NK-92 (cell line): ENCODE results near the gene RASA4B.
"Not testable (repeated sequence)": the region's sequence is repeated elsewhere in the genome, so short reads cannot be mapped to it uniquely, and the experiment has no call there.

Experiments
- DNase-seq: peaks from one replicate; lab custom pipeline; 2025; ENCODE audit not compliant: unreplicated experiment; lab: John Stamatoyannopoulos, UW

RASA4B gene

GRCh38 chr7:102455596-102455995 is 62.0 kb downstream of the RASA4B start:
- DNase-seq = no peak

DNA sequence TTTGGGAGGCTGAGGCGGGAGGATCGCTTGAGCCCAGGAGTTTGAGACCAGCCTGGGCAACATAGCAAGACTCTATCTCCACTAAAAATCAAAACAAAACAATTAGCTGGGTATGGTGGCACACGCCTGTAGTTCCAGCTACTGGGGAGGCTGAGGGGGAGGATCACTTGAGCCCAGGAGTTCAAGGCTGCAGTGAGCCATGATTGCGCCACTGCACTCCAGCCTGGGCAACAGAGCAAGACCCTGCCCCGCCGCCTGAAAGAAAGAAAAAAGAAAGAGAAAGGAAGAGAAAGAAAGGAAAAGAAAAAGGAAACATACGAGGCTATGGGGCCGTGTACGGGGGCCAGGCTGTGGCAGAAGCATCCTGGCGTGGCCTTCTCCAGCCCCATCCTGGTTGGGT is 62.6 kb downstream of the RASA4B start:
- not testable (repeated sequence) for DNase-seq

DNA sequence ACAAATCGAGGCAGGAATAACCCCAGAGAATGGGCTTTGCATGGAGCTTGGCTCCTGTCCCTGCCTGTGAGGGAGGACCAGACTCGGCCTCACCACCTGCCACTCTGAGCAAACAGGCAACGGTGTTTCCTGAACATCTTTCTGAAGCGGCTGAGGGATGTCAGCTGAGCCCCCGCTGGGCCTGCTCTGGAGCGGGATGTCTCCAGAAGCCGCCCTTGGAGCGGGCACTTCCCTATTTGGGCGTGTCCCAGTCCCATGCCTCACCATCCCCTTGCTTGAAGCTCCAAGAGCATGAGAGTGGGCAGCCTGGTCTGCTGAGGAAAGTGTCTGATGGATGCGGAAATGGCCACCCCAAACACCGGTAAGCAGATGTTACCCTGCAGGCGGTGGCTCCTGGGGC is 63.1 kb downstream of the RASA4B start:
- DNase-seq = no peak

DNA sequence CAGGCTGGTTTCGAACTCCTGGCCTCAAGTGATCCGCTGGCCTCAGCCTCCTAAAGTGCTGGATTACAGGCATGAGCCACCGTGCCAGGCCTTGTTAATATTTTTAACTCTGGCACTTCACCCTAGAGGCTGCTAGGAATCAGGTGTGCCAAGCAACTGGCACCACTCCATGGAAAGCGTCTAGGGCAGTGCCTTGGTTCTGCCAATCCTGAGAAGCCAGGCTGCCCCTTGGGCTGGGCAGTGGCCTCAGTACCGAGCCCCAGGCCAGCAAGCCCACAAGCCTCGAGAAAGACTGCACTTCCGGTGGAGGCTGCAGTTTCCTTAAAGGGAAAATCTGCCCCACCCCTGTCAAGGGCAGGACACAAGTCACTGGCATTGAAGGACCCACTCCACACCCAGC is 64.3 kb downstream of the RASA4B start:
- no peak for DNase-seq

- no peak for DNase-seq
Measured at GRCh38 chr7:102452451-102452850, 65.1 kb downstream of the RASA4B start.

DNA sequence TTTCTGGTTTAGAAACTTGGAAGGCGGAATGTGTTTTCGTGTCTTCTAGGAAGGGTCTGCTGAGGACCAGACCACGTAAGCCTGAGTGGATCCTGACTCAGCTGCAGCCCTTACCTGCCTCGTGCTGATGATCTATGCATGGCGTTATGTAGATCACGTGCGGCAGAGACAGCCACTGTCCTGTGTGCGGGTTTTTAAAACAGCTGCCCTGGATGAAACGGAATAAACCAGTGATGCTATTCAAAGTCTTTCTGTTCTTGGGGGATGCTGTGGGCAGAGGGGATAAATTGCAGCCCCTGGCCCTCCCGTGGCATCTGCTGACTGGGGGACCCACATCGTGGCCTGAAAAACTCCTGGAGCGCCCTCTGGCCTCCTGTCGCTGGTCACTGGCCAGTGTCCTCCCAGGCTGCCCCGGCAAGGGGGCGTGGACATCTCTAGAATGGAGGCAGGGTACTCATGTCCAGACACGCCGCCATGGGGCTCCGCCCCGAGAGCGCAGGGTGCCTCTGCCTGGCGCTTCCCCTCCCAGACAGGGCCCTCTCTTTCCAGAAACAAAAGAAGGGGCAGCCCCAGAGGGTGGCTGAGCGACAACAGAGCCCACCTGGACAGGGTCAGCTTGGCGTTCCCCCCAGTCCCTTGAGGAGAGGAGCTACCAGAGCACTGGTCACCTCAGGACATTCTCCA is 66.1 kb downstream of the RASA4B start:
- DNase-seq = no peak

DNA sequence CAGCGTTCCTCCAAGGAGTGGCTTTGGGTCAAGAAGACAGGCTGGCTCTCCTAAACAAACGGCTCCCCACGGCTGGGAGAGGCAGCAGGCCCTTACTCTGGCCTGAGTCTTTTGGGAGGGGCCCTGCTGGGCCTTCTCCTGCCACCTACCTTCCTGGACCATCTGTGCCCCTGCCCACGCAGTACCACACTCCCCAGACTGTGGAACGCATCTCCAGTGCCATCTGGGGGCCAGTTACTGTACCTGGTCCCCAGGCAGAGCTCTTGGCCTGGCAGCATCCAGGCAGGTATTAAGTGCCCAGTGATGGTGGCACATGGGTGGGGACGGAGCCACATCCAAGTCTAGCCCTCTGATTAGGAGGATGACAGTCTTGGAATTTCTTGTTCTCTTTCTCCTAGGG is 67.3 kb downstream of the RASA4B start:
- no peak for DNase-seq

GRCh38 chr7:102449136-102449535 is 68.4 kb downstream of the RASA4B start:
- DNase-seq = no peak

- no peak for DNase-seq
Measured at GRCh38 chr7:102447311-102447710, 70.3 kb downstream of the RASA4B start.

DNA sequence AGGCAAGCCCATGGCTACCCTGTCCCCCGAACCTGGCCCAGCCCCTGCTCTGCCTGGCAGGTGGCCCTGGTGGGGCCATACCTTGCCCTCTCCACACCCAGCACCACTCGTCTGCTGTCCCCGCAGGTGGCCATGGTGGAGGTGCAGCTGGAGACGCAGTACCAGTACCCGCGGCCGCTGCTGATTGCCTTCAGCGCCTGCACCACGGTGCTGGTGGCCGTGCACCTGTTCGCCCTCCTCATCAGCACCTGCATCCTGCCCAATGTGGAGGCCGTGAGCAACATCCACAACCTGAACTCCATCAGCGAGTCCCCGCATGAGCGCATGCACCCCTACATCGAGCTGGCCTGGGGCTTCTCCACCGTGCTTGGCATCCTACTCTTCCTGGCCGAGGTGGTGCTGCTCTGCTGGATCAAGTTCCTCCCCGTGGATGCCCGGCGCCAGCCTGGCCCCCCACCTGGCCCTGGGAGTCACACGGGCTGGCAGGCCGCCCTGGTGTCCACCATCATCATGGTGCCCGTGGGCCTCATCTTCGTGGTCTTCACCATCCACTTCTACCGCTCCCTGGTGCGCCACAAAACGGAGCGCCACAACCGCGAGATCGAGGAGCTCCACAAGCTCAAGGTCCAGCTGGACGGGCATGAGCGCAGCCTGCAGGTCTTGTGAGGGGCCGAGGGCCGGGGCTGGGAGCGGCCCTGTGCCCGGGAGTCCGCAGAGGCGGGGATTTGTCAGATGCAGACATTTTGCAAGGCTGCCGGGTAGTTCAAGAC is 71.0 kb downstream of the RASA4B start:
- no peak for DNase-seq

DNA sequence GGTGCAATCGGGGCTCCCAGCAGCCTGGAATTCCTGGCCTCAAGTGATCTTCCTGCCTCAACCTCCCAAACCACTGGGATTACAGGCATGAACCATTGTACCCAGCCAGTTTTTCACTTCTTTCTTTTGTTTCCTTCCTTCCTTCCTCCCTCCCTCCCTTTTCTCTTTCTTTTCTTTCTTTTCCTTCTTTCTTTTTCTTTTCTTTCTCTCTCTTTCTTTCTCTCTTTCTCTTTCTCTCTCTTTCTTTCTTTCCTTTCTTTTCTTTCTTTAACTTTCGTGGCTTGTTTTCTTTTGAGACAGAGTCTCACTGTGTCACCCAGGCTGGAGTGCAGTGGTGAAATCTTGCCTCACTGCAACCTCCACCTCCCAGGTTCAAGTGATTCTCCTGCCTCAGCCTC is 71.9 kb downstream of the RASA4B start:
- DNase-seq = no peak

DNA sequence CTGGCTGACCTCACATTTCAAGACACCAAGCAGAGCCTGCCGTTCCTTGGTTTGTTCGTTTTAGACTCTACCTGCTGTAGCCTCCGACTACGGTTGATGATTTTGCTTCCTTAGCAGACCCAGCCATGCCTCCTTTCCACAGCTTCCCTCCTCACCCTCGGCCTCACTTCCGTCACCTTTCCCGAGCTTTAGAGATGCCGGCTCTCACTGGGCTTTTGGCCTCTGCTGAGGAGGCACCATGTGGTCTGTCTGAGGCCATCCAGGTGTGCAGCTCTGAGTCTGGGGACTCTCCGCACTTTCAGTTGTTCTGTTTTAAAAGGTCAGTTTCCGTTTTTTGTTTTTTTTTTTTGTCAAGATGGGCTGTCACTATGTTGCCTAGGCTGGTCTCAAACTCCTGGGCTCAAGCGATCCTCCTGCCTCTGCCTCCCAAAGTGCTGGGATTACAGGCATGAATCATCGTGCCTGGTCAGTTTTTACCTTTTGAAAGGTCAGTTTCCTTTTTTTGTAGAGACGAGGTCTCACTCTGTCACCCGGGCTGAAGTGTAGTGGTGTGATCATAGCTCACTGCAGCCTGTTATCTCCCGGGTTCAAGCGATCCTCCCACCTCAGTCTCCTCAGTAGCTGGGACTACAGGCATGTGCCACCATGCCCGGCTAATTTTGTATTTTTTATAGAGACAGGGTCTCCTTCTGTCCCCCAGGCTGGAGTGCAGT is 72.5 kb downstream of the RASA4B start:
- DNase-seq = no peak

- DNase-seq = no peak
Measured at GRCh38 chr7:102439963-102440795, 77.4 kb downstream of the RASA4B start.

- no peak for DNase-seq
Measured at GRCh38 chr7:102436118-102436517, 81.5 kb downstream of the RASA4B start.

- DNase-seq = no peak
Measured at GRCh38 chr7:102434039-102434486, 83.5 kb downstream of the RASA4B start.

DNA sequence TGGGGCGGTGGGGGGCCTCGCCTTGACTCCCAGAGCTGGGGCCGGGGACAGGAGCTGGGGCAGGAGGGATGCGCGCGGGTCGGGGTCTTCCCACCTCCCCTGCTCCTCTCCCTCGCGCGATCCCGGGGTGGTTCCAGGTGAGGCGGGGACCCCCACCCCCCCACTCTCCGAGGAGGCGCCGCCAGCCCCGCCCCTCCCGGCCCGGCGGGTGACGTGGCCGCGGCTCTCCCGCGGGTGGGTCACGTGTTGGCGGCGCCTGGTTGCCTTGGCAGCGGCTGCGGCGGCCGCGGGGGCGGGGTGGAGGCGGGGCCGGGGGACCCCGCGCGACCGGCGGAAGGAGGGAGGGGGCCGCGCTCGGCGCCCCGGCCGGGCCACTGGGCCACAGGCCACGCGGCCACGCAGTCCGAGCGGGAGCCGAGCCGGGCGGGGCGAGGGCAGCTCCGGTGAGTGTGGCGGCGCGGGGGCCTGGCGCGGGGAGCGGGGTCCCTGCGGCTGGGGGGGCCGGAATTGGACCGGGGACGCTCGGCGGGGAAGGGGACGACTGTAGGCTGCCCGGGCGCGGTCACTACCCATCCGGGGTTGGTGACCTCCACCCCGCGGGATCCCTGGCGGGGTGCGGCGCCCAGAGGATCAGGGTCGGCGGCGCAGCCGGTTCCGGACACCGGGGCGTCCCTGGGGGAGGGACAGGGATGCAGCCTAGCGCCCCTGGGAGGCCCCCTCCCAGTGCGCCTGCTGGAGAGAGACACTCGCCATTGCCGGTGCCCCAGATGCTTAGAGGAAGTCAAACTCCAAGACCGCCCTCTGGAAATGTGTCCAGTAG is 84.1 kb downstream of the RASA4B start, which contains the start of gene ORAI2:
TSS of gene ORAI2 (plus strand) at position 357 of the 820 bp plus-strand sequence. CDS start 5,382 bp downstream, outside the sequence.
- no peak for DNase-seq
